Activated T-helper 2 cell treated with anti-CD3 and anti-CD28 coated beads, Interferon-gamma antibody, Interleukin-2, Interleukin-4, amounts not matched to agents 10 μg/mL and 5 μg/mL and 100 μg/mL, durations not matched to agents 14 hours and 24 hours and 36 hours (primary cell): ENCODE measurements around the gene NUDT3. TPM values are rescaled to one million over a fixed set of nuclear protein-coding genes. Genes with fewer than 3 reads are reported as not detected.

ENCODE experiments used
- total RNA-seq: library from RNA; stranded (reverse); gene quantifications from 2 replicates; pipeline ENCODE4 v1.2.3, GENCODE V29; 2022

The NUDT3 gene
- total RNA-seq, 1 donor from 2014 or later = 21.3 TPM

Other genes starting within 250 kb of the NUDT3 start
- not detected in 2 replicates for gene GRM4, start 246.6 kb downstream of the NUDT3 start, total RNA-seq
- 412 and 422 TPM in 2 replicates for gene HMGA1, start 155.8 kb downstream of the NUDT3 start, total RNA-seq
- 16.6 and 17.3 TPM in 2 replicates for gene SMIM29, start 143.7 kb downstream of the NUDT3 start, total RNA-seq
- 1,642 and 1,684 TPM in 2 replicates for gene RPS10, start 33.4 kb upstream of the NUDT3 start, total RNA-seq
- gene PACSIN1, start 73.4 kb upstream of the NUDT3 start, total RNA-seq = not detected in 2 replicates
- 0.09 and 0.16 TPM in 2 replicates for gene SPDEF, start 163.7 kb upstream of the NUDT3 start, total RNA-seq